ENCODE measurements around the gene SLC25A15. TPM values are rescaled to one million over a fixed set of nuclear protein-coding genes. Genes with fewer than 3 reads are reported as not detected.

The SLC25A15 gene
- total and polyA plus RNA-seq, 2 experiments from 2014 or later: 12.7 to 24.4 TPM

DNA sequence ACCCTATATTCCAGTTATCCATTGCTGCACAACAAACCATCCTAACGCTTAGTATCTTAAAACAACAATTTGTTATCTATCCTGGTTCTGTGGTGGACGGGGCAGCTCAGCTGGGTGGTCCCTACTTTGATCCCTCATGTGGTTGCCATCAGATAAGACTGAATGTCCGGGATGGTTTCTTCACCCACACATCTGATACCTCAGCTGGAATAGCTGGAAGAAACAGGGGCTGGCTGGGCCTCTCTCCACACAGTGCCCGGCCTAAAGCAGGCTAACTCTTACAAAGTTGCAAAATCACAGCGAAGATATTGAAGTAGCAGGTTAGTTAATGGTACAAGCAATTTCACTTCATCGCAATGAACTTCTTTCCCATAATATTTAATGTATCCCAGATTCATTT is 14.7 kb upstream of the SLC25A15 start:
- H3K9me2 ChIP-seq (ENCODE audit: insufficient read depth): no peaks in the 10 kb centered on the region
- TF ChIP-seq EZH2 (IDR thresholded peaks at IDR 0.05; ENCODE audit: insufficient read depth, poor library complexity, severe bottlenecking) (no peak), EZH2phosphoT487 (IDR thresholded peaks at IDR 0.05; ENCODE audit: insufficient read depth, low read depth) (no peak)
- peaks cover 16% of the 10 kb centered on the region; the same call in 1 of the 2 replicates for H3F3A ChIP-seq (ENCODE audit: insufficient read depth)
- H3K4me2 ChIP-seq (ENCODE audit: unreplicated experiment): no peak overlapping the region
- peaks cover 14% of the 10 kb centered on the region for H3K4me1 ChIP-seq (ENCODE audit: insufficient read depth)
- 56 to 59% methylated on average over 6 of the region's 6 CpGs for WGBS, 2 experiments (ENCODE audit: low coverage in 1 of 2, low lambda C conversion rate in 2 of 2, missing lambda C conversion rate in 2 of 2)
- in situ Hi-C loops (cut with MboI): no loop called here
- no peaks in the 10 kb centered on the region for H4K20me1 ChIP-seq (ENCODE audit: insufficient read depth)
- no peak overlapping the region for H2AFZ ChIP-seq
- no peak for DNase-seq
- no peak overlapping the region for H3K4me3 ChIP-seq
- peaks cover 12% of the 10 kb centered on the region; the same call in 1 of the 2 replicates for H3K79me2 ChIP-seq (ENCODE audit: insufficient read depth)
- H3K27me3 ChIP-seq (replicated peaks; ENCODE audit: insufficient read depth): no peaks in the 10 kb centered on the region
- H3K36me3 ChIP-seq (ENCODE audit: low read depth): no peaks in the 10 kb centered on the region
- H3K9ac ChIP-seq: no peak overlapping the region
- no peak overlapping the region for H3K27ac ChIP-seq
- H3K9me3 ChIP-seq (ENCODE audit: low read depth): no peaks in the 10 kb centered on the region

GRCh38 chr13:40776232-40776631 is 13.2 kb upstream of the SLC25A15 start:
- Histone ChIP-seq H2AFZ (no peak overlapping the region), H3K27ac (no peak overlapping the region), H3K9me3 (ENCODE audit: low read depth) (no peaks in the 10 kb centered on the region), H3K79me2 (ENCODE audit: insufficient read depth) (no peaks in the 10 kb centered on the region), H3K4me3 (no peak overlapping the region), H4K20me1 (ENCODE audit: insufficient read depth) (no peaks in the 10 kb centered on the region), H3K27me3 (replicated peaks; ENCODE audit: insufficient read depth) (no peaks in the 10 kb centered on the region), H3K9me2 (ENCODE audit: insufficient read depth) (no peaks in the 10 kb centered on the region), H3K4me1 (ENCODE audit: insufficient read depth) (peaks cover 8% of the 10 kb centered on the region), H3K36me3 (ENCODE audit: low read depth) (no peaks in the 10 kb centered on the region), H3K4me2 (ENCODE audit: unreplicated experiment) (no peak overlapping the region), H3F3A (ENCODE audit: insufficient read depth) (peaks cover 11% of the 10 kb centered on the region; the same call in 1 of the 2 replicates), H3K9ac (no peak overlapping the region)
- 74 to 81% methylated on average over 7 of the region's 7 CpGs for WGBS, 2 experiments (ENCODE audit: low coverage in 1 of 2, low lambda C conversion rate in 2 of 2, missing lambda C conversion rate in 2 of 2)
- DNase-seq: no peak
- in situ Hi-C loops (cut with MboI): no loop called here
- TF ChIP-seq EZH2 (IDR thresholded peaks at IDR 0.05; ENCODE audit: insufficient read depth, poor library complexity, severe bottlenecking) (no peak), EZH2phosphoT487 (IDR thresholded peaks at IDR 0.05; ENCODE audit: insufficient read depth, low read depth) (no peak)

DNA sequence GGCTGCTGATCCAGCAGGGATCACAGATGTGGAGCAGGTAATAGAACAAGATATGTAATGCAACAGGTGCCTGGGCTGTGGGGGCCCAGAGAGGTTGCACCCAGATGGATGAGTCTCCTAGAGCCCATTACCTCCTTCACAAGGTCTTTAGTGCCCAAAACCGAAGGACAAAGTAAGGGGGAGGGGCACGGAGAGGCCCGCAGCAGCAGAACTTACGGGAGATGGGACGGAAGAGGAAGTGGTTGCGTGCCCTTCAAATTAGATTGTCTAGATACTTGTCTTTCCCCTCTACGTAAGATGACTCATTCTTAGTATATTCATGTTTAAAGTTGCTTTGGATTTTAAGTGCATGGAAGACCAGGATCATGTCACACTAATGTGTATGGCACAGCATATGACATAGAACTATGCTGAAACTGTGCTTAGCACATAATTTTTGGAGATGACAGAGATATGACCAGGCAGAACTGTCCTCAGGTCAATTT is 12.7 kb upstream of the SLC25A15 start:
- Histone ChIP-seq H3K27ac (no peak overlapping the region), H3K79me2 (ENCODE audit: insufficient read depth) (no peaks in the 10 kb centered on the region), H3K4me1 (ENCODE audit: insufficient read depth) (peaks cover 8% of the 10 kb centered on the region), H2AFZ (peak overlapping the region; percentile 76), H3K9me2 (ENCODE audit: insufficient read depth) (no peaks in the 10 kb centered on the region), H3K4me3 (no peak overlapping the region), H3K36me3 (ENCODE audit: low read depth) (no peaks in the 10 kb centered on the region), H3F3A (ENCODE audit: insufficient read depth) (peaks cover 11% of the 10 kb centered on the region; the same call in 1 of the 2 replicates), H3K4me2 (ENCODE audit: unreplicated experiment) (peak overlapping the region; percentile 90), H3K9ac (0 out of 2 replicates have a peak overlapping the region, but pooled peaks have one; percentile 1), H3K27me3 (replicated peaks; ENCODE audit: insufficient read depth) (no peaks in the 10 kb centered on the region), H3K9me3 (ENCODE audit: low read depth) (no peaks in the 10 kb centered on the region), H4K20me1 (ENCODE audit: insufficient read depth) (no peaks in the 10 kb centered on the region)
- 48 to 49% methylated on average over 7 of the region's 7 CpGs for WGBS, 2 experiments (ENCODE audit: low coverage in 1 of 2, low lambda C conversion rate in 2 of 2, missing lambda C conversion rate in 2 of 2)
- in situ Hi-C loops (cut with MboI): no loop called here
- DNase-seq: peak; percentile 23
- no peak for TF ChIP-seq EZH2phosphoT487 (IDR thresholded peaks at IDR 0.05; ENCODE audit: insufficient read depth, low read depth)
- TF ChIP-seq EZH2 (IDR thresholded peaks at IDR 0.05; ENCODE audit: insufficient read depth, poor library complexity, severe bottlenecking): no peak

DNA sequence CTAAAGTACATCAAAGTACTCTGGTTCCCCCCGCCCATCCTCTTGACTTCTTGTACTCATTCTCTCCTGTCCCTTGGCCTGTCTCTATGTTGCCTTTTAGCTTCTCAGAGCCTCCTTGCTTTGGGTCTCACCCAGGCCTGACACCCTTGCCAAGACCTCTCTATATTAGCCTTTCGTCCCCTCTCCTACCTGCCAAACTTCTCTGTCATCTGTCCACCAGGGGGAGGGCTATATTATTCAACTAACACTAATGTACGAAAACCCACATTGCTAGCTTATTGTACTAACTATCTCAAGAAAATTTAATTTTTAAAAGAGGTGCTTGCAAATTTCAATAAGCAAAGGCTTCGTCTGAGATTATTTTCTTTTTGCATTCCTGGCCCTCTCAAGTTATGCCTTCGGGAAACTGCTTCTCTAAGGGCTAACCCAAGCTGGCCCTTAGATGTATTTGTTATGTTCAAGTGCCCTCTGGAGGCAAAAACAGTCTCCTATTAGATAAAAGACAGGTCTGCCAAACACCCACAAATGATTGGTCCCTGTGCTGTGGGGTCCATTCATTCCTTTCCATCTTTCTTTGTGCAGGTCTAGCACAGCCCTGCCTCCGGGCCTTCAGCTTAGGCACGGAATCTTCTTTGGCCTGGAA is 12.1 kb upstream of the SLC25A15 start:
- in situ Hi-C loops (cut with MboI): no loop called here
- no peaks in the 10 kb centered on the region for H3K9me3 ChIP-seq (ENCODE audit: low read depth)
- peak overlapping the region; percentile 69 for H3K4me3 ChIP-seq
- H3F3A ChIP-seq (ENCODE audit: insufficient read depth): peaks cover 11% of the 10 kb centered on the region; the same call in 1 of the 2 replicates
- peak overlapping the region; percentile 90 for H3K4me2 ChIP-seq (ENCODE audit: unreplicated experiment)
- H4K20me1 ChIP-seq (ENCODE audit: insufficient read depth): no peaks in the 10 kb centered on the region
- no peak for TF ChIP-seq EZH2phosphoT487 (IDR thresholded peaks at IDR 0.05; ENCODE audit: insufficient read depth, low read depth)
- no peak for TF ChIP-seq EZH2 (IDR thresholded peaks at IDR 0.05; ENCODE audit: insufficient read depth, poor library complexity, severe bottlenecking)
- H3K9ac ChIP-seq: 0 out of 2 replicates have a peak overlapping the region, but pooled peaks have one; percentile 1
- no peak overlapping the region for H3K27ac ChIP-seq
- H3K4me1 ChIP-seq (ENCODE audit: insufficient read depth): peaks cover 8% of the 10 kb centered on the region; the same call in 1 of the 2 replicates
- no peaks in the 10 kb centered on the region for H3K79me2 ChIP-seq (ENCODE audit: insufficient read depth)
- DNase-seq: peak; percentile 72
- H3K36me3 ChIP-seq (ENCODE audit: low read depth): no peaks in the 10 kb centered on the region
- peak overlapping the region; percentile 76 for H2AFZ ChIP-seq
- H3K27me3 ChIP-seq (replicated peaks; ENCODE audit: insufficient read depth): no peaks in the 10 kb centered on the region
- no peaks in the 10 kb centered on the region for H3K9me2 ChIP-seq (ENCODE audit: insufficient read depth)
- 18 to 25% methylated on average over 7 of the region's 7 CpGs for WGBS, 2 experiments (ENCODE audit: low coverage in 1 of 2, low lambda C conversion rate in 2 of 2, missing lambda C conversion rate in 2 of 2)

Data from GM23248 (cell line).